A549 (cell line): ENCODE data around the gene AFF3. TPM values are rescaled to one million over a fixed set of nuclear protein-coding genes. Genes with fewer than 3 reads are reported as not detected.

Source experiments
- ATAC-seq, 2 experiments: fragments of 200-7000 bp in 1 of 2; fragments of >200 bp in 1 of 2; cut with Nextera tagmentation in 1 of 2; cut with Tn5 transposase in 1 of 2; 3 replicates each; pipeline versions ENCODE4 v1.8.0 to v1.9.1; 2018 to 2020; ENCODE audit warnings: mild to moderate bottlenecking in 1 of 2, moderate library complexity in 1 of 2
- CTCF ChIA-PET: fragments of 300-600 bp; sonication (Branson Sonifier 250); formaldehyde crosslinking; extraction: SDS; loops from one replicate; lab custom pipeline; 2021; ENCODE audit warnings: antibody characterized with exemption, inconsistent platforms; lab: Yijun Ruan, JAX
- POLR2A ChIA-PET: fragments of 350-600 bp; formaldehyde crosslinking; extraction: SDS; loops from one replicate; lab custom pipeline; 2021; ENCODE audit warnings: antibody characterized with exemption, inconsistent platforms; lab: Yijun Ruan, JAX
- DNase-seq, 2 experiments: peaks; one replicate each; pipeline versions ENCODE4 v3.0.0 to v3.0.0-alpha.2; 2011 to 2016; ENCODE audit warnings: low read depth in 1 of 2, low spot score in 1 of 2
- FAIRE-seq: peaks from 2 replicates; lab custom pipeline; 2011; peaks lifted over from hg19 to GRCh38; lab: Jason Lieb, UNC
- H3K27ac ChIP-seq, 2 experiments: fragments of >200 bp; sonication (Bioruptor Twin); formaldehyde crosslinking; 3 replicates each; pipeline ENCODE4 v1.5.1; 2016 to 2017
- H3K4me1 ChIP-seq: fragments of >200 bp; sonication (Bioruptor Twin); formaldehyde crosslinking; 3 replicates; pipeline ENCODE4 v1.6.1; 2016
- H3K4me2 ChIP-seq: fragments of >200 bp; sonication (Bioruptor Twin); formaldehyde crosslinking; 3 replicates; pipeline ENCODE4 v1.6.1; 2016
- H3K4me3 ChIP-seq: fragments of >200 bp; sonication (Bioruptor Twin); formaldehyde crosslinking; 3 replicates; pipeline ENCODE4 v1.5.1; 2016
- H3K9me3 ChIP-seq: fragments of >200 bp; sonication (Bioruptor Twin); formaldehyde crosslinking; 3 replicates; pipeline ENCODE4 v1.6.1; 2016
- BHLHE40 ChIP-seq: IDR thresholded peaks from 2 replicates; pipeline ENCODE4 v1.6.1; 2012; ENCODE audit warnings: low read depth, low read length, inconsistent platforms
- CBX2 ChIP-seq: fragments of 200-600 bp; sonication (generic); IDR thresholded peaks from 2 replicates; pipeline ENCODE4 v1.6.1; 2016; ENCODE audit warnings: low read depth, mild to moderate bottlenecking, borderline replicate concordance
- CBX8 ChIP-seq: fragments of 200-600 bp; sonication (generic); IDR thresholded peaks from 2 replicates; pipeline ENCODE4 v1.6.1; 2016
- CHD4 ChIP-seq: fragments of 200-600 bp; sonication (generic); IDR thresholded peaks from 2 replicates; pipeline ENCODE4 v1.6.1; 2016; ENCODE audit warnings: antibody characterized with exemption, mild to moderate bottlenecking, borderline replicate concordance
- CTCF ChIP-seq: fragments of >200 bp; sonication (Bioruptor Twin); formaldehyde crosslinking; IDR thresholded peaks from 3 replicates; pipeline ENCODE4 v1.5.1; 2016
- EHF ChIP-seq: fragments of 250-450 bp; sonication (Bioruptor Pico); IDR thresholded peaks from 2 replicates; pipeline ENCODE4 v1.5.0; 2020; ENCODE audit warnings: mild to moderate bottlenecking
- EHMT2 ChIP-seq: fragments of 200-600 bp; sonication (generic); IDR thresholded peaks from 2 replicates; pipeline ENCODE4 v1.6.1; 2016; ENCODE audit warnings: antibody characterized with exemption, low read depth, mild to moderate bottlenecking, moderate library complexity
- ELK1 ChIP-seq: fragments of 150-350 bp; IDR thresholded peaks from 2 replicates; pipeline ENCODE4 v1.6.1; 2014; ENCODE audit warnings: low read depth, mild to moderate bottlenecking, low read length
- EP300 ChIP-seq, 2 experiments: fragments of >200 bp; sonication (Bioruptor Twin); formaldehyde crosslinking; IDR thresholded peaks; 2 replicates in 1 of 2; 3 replicates in 1 of 2; pipeline ENCODE4 v1.6.1; 2016 to 2017
- FOXS1 ChIP-seq: fragments of 250-450 bp; sonication (Bioruptor Pico); IDR thresholded peaks from 2 replicates; pipeline ENCODE4 v1.5.0; 2020; ENCODE audit warnings: mild to moderate bottlenecking, moderate library complexity
- HEYL ChIP-seq: fragments of 250-450 bp; sonication (Bioruptor Pico); IDR thresholded peaks from 2 replicates; pipeline ENCODE4 v1.8.0; 2021; ENCODE audit warnings: mild to moderate bottlenecking, moderate library complexity
- HOXA7 ChIP-seq: fragments of 250-450 bp; sonication (Bioruptor Pico); IDR thresholded peaks from 2 replicates; pipeline ENCODE4 v1.5.0; 2020; ENCODE audit warnings: mild to moderate bottlenecking, moderate library complexity
- HOXB13 ChIP-seq: fragments of 250-450 bp; sonication (Bioruptor Pico); IDR thresholded peaks from 2 replicates; pipeline ENCODE4 v1.5.0; 2020; ENCODE audit warnings: low read depth, mild to moderate bottlenecking, moderate library complexity
- JUN ChIP-seq, 2 experiments: fragments of >200 bp; sonication (Bioruptor Twin); formaldehyde crosslinking; IDR thresholded peaks; 2 replicates in 1 of 2; 3 replicates in 1 of 2; pipeline ENCODE4 v1.6.1; 2016 to 2017
- KDM1A ChIP-seq: fragments of 200-600 bp; sonication (generic); IDR thresholded peaks from 2 replicates; pipeline ENCODE4 v1.6.1; 2016; ENCODE audit warnings: low read depth, mild to moderate bottlenecking
- KDM5A ChIP-seq: fragments of 200-600 bp; sonication (generic); IDR thresholded peaks from 2 replicates; pipeline ENCODE4 v1.6.1; 2016; ENCODE audit warnings: antibody characterized with exemption, mild to moderate bottlenecking
- PBX3 ChIP-seq: IDR thresholded peaks from 2 replicates; pipeline ENCODE4 v1.6.1; 2012
- POLR2A ChIP-seq: IDR thresholded peaks from 2 replicates; pipeline ENCODE4 v1.6.1; 2012; ENCODE audit warnings: mild to moderate bottlenecking, low read length
- REST ChIP-seq: fragments of 200-600 bp; sonication (generic); IDR thresholded peaks from 2 replicates; pipeline ENCODE4 v1.6.1; 2016; ENCODE audit warnings: antibody characterized with exemption, mild to moderate bottlenecking, moderate library complexity
- TP53 ChIP-seq: fragments of 250-450 bp; sonication (Bioruptor Pico); IDR thresholded peaks from 2 replicates; pipeline ENCODE4 v1.5.0; 2021; ENCODE audit warnings: mild to moderate bottlenecking, moderate library complexity
- USF2 ChIP-seq: fragments of 450-650 bp; IDR thresholded peaks from 2 replicates; pipeline ENCODE4 v1.6.1; 2014; ENCODE audit warnings: antibody characterized with exemption
- ZC3H11A ChIP-seq: fragments of 450-650 bp; IDR thresholded peaks from 2 replicates; pipeline ENCODE4 v1.6.1; 2014; ENCODE audit warnings: antibody characterized with exemption, mild to moderate bottlenecking
- WGBS: methylation state at CpG from one replicate; pipeline ENCODE4 v1.1.6; 2017; ENCODE audit errors: missing lambda C conversion rate; 5-methylcytosine and 5-hydroxymethylcytosine counted together
- polyA plus RNA-seq, 4 experiments: library from polyadenylated mRNA; depleted of rRNA in 3 of 4; stranded (reverse); fragments of >200 nt; fragmentation: RNase III in 1 of 4; extraction: RNeasy Plus Mini Kit Qiagen cat#74134 plus additional on column Dnase treatment in 1 of 4; gene quantifications; 2 replicates in 3 of 4; 3 replicates in 1 of 4; pipeline ENCODE4 v1.2.3, GENCODE V29; 2011 to 2017

Gene AFF3
- polyA plus RNA-seq, 2 of the 4 experiments (the other 2 are of a cell fraction), result not detected

- POLR2A ChIA-PET, result no interaction called here
- H3K4me3 ChIP-seq, result no peak overlapping the region
- no peak overlapping the region for H3K4me2 ChIP-seq
- CTCF ChIA-PET, result no interaction called here
- no peaks in the 10 kb centered on the region for H3K4me1 ChIP-seq
- H3K27ac ChIP-seq, result no peak overlapping the region
- no peak for FAIRE-seq
- ATAC-seq, result no peak
- H3K9me3 ChIP-seq, result no peaks in the 10 kb centered on the region
- 6% methylated on average over 6 of the region's 6 CpGs for WGBS
- no peak for TF ChIP-seq HOXB13 (CRISPR knock-in tag)
- TF ChIP-seq EHF (CRISPR knock-in tag), result no peak
- TF ChIP-seq CHD4, result no peak
- TF ChIP-seq HEYL, result no peak
- TF ChIP-seq CBX8, result no peak
- TF ChIP-seq JUN (IDR thresholded peaks at IDR 0.05), result no peak
- TF ChIP-seq ZC3H11A, result no peak
- TF ChIP-seq, all 56 proteins: peak for 0
- no peak for DNase-seq
These were observed 317.6 kb downstream of the AFF3 start for GRCh38 chr2:99824758-99825157.

GRCh38 chr2:99822474-99823207, 319.7 kb downstream of the AFF3 start:
- WGBS, result 46% methylated on average over 9 of the region's 9 CpGs
- CTCF ChIA-PET, result no interaction called here
- TF ChIP-seq HOXA7 (CRISPR knock-in tag) (no peak), CBX2 (no peak), PBX3 (no peak), JUN (IDR thresholded peaks at IDR 0.05) (no peak), KDM1A (no peak), KDM5A (no peak), USF2 (no peak), REST (no peak), POLR2A (no peak), EHMT2 (no peak)
- TF ChIP-seq, all 56 proteins: peak for 0
- FAIRE-seq, result no peak
- Histone ChIP-seq H3K4me3 (no peak overlapping the region), H3K4me2 (no peak overlapping the region), H3K27ac (no peak overlapping the region), H3K4me1 (no peaks in the 10 kb centered on the region), H3K9me3 (no peaks in the 10 kb centered on the region)
- POLR2A ChIA-PET, result no interaction called here
- ATAC-seq, result no peak
- DNase-seq, result no peak

GRCh38 chr2:99821984-99822383, 320.4 kb downstream of the AFF3 start:
- H3K27ac ChIP-seq, result no peak overlapping the region
- DNase-seq (no peak), FAIRE-seq (no peak), ATAC-seq (no peak)
- no peaks in the 10 kb centered on the region for H3K9me3 ChIP-seq
- H3K4me3 ChIP-seq, result no peak overlapping the region
- ChIA-PET POLR2A (no interaction called here), CTCF (no interaction called here)
- no peaks in the 10 kb centered on the region for H3K4me1 ChIP-seq
- no peak overlapping the region for H3K4me2 ChIP-seq
- 46% methylated on average over 6 of the region's 6 CpGs for WGBS
- TF ChIP-seq BHLHE40, result no peak
- no peak for TF ChIP-seq EHF (CRISPR knock-in tag)
- no peak for TF ChIP-seq FOXS1 (CRISPR knock-in tag)
- no peak for TF ChIP-seq CTCF
- no peak for TF ChIP-seq HEYL
- no peak for TF ChIP-seq EP300 (IDR thresholded peaks at IDR 0.05)
- TF ChIP-seq CBX2, result no peak
- TF ChIP-seq ELK1, result no peak
- no peak for TF ChIP-seq TP53 (CRISPR knock-in tag)
